NCI-H82 treated with DMSO at 0.1 percent for 48 hours (cell line): Measurements from ENCODE around the gene TYW1.
"Not testable (repeated sequence)": the region's sequence is repeated elsewhere in the genome, so short reads cannot be mapped to it uniquely, and the experiment has no call there.

Experiments
- DNase-seq: peaks from one replicate; lab custom pipeline; 2025; ENCODE audit not compliant: unreplicated experiment; lab: John Stamatoyannopoulos, UW

TYW1 gene

GRCh38 chr7:66996444-66997191 is at the start of gene TYW1:
TSS of gene TYW1 (plus strand) at chr7:66996833. CDS start at chr7:66996979, 146 bp downstream.
- DNase-seq, result peak; percentile 87

GRCh38 chr7:66948480-66949109 is 48.0 kb upstream of the TYW1 start:
- DNase-seq, result no peak

GRCh38 chr7:66950311-66950710 is 46.3 kb upstream of the TYW1 start:
- DNase-seq, result no peak

DNA sequence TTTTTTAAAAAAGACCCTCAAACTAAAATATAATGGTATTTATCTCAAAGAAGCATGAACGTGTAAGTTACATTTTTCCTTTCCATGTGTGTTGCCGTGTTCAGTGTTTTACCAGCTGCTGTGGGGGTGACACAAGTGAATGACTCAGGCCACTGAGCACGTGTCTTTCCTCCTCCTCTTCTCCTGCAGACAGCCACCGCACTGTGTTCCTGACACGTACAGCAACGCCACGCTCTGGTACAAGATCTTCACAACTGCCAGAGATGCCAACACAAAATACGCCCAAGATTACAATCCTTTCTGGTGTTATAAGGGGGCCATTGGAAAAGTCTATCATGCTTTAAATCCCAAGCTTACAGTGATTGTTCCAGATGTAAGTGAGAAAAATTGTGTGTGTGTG is 45.9 kb upstream of the TYW1 start:
- DNase-seq, result no peak

DNA sequence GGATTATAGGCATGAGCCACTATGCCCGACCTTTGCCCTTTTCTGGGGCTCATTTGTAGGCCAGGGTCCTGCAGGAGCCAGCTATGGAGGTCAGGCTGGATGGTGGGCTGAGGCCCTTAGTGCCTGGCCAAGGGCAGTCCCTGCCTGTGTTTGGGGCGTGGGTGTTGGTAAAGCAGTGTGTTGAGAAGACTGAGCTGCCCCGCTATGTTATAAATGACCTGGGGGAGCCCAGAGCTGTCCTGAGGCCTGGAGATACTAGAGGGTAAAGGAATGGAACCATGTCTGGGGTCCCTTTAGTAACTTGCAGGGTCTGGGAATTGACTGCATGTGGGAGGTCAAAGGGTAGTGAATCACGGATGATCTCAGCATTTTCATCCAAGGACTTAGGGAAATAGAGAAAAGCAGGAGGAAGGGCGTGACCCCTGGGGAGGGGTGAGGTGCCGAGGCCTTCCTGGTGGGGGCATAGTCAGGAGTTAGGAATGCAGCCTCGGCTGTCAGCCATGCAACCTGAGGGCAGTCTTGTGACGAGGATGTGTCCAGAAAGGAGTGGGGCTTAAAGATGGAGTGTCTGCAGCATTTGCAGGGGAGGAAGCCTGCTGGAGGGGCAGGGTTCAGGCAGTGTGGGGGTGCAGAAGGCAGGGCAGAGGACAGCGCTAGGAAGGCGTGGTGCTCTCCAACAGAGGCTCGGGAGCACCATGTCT is 44.1 kb upstream of the TYW1 start:
- no peak for DNase-seq

- DNase-seq, result no peak
These were observed 43.6 kb upstream of the TYW1 start for GRCh38 chr7:66953044-66953427.

DNA sequence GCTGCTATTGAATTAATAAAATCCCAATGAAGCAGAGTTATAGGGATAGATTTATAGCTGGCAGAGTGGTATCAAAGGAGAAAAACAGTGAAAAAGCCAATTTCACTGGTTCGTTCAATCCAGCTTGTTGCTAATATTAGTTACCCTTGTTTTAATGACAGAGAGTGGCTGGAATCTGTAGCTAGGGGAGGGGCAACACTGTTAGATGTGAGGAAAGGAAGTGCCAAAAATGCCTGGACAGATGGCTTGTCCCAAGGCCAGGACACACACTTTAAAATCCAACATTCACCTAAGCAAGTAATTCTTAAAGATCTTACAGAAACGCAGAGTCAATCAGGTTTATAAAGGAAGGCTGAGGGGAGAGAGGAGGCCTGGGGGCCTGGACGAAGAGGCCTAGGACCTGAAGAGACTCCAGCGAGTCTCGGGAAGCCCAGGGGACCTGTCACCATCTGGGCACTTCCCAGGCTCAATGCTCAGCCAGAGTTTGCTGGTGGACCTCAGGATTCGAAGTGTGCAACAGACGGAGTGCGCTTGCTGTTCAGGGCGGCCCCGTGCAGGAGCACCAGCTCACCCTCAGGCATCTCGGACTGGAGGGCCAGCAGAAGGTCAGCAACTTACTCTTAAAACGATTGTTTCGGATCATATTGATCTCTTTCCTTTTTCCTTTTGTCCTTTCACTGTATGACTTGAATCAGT is 38.9 kb upstream of the TYW1 start:
- no peak for DNase-seq

- no peak for DNase-seq
These were observed 37.9 kb upstream of the TYW1 start for GRCh38 chr7:66958538-66959350.

- DNase-seq, result no peak
These were observed 36.4 kb upstream of the TYW1 start for GRCh38 chr7:66960192-66960591.

- DNase-seq, result no peak
These were observed 35.5 kb upstream of the TYW1 start for GRCh38 chr7:66961096-66961495.

- DNase-seq, result no peak
These were observed 32.2 kb upstream of the TYW1 start for GRCh38 chr7:66964411-66964810.

- DNase-seq, result no peak
These were observed 29.6 kb upstream of the TYW1 start for GRCh38 chr7:66967029-66967428.

GRCh38 chr7:66969001-66969400 is 27.6 kb upstream of the TYW1 start:
- DNase-seq, result not testable (repeated sequence)

DNA sequence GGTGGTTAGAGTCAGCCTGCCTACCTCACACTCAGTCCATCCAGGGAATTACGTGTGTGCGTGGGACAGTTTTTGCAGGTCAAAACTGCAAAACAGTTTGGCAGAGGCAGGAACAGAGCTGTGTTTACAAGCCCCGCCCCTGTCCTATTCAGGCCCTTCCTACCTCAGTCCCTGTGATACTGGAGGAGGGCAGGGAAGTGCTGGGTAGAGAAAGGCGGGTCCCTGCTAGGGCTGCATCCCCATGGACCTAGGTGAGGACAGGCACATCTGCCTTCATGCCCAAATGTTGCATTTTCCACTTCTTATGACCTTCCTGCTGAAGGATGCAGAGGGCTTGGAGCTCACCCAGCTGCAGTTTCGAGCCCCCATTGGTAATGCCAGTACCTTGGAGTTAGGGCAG is 26.3 kb upstream of the TYW1 start:
- DNase-seq, result no peak

DNA sequence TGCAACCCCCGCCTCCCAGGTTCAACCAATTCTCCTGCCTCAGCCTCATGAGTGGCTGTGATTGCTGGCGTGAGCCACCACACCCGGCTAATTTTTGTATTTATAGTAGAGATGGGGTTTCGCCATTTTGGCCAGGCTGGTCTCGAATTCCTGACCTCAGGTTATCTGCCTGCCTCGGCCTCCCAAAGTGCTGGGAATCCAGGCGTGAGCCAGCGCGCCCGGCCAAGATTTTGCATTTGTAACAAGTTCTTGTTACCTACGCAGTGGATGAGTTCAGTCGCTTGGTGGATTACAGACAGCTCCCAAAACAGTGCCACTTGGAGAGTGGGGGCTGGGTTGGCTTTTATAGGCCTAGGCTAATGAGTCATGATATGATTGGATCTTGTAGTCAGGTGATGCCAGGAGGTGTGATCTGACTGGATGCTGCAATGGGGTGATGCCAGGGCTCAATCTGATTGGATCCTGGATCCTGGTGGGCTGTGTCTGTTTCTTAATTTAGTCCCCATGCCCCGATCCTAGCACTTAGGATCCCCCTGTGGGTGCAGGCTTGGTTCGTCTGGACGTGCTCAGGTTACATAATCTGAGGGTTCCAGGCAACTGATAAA is 21.5 kb upstream of the TYW1 start:
- peak; percentile 5 for DNase-seq

- DNase-seq, result not testable (repeated sequence)
These were observed 18.3 kb upstream of the TYW1 start for GRCh38 chr7:66978312-66978711.

- not testable (repeated sequence) for DNase-seq
These were observed 17.6 kb upstream of the TYW1 start for GRCh38 chr7:66979013-66979412.

DNA sequence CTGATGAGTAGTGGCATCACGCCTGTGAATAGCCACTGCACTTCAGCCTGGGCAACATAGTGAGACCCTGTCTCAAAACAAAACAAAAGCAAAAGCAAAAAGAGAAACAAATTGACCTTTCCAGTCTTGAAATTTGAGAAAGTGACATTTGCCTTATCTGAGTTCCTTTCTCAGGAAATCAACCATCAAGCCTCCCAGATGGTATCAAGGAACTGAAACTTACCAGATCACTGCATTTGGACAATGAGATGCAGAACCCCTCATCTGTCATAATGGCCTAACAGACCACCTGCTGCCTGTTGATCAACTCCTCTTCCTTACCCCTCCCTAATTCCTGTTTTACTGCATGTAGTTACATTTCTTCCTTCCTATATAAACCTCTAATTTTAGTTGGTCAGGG is 16.3 kb upstream of the TYW1 start:
- DNase-seq, result not testable (repeated sequence)

DNA sequence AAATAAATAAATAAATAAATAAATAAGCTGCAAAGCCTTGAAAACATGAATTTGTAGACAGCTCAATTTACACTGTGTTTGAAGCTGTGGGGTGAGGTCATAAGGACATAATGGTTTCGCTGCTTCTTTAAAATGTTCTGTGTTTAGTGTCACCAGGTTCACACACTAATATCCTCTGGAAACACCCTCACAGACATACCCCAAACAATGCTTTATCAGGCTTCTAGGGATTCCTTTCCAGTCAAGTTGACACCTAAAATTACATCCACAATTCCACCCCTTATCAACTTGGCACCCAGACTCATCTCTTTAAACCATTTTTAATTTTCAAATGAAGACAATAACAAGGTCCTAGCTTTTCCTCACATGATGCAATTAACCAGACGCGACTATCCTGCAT is 7.1 kb upstream of the TYW1 start:
- DNase-seq, result not testable (repeated sequence)

DNA sequence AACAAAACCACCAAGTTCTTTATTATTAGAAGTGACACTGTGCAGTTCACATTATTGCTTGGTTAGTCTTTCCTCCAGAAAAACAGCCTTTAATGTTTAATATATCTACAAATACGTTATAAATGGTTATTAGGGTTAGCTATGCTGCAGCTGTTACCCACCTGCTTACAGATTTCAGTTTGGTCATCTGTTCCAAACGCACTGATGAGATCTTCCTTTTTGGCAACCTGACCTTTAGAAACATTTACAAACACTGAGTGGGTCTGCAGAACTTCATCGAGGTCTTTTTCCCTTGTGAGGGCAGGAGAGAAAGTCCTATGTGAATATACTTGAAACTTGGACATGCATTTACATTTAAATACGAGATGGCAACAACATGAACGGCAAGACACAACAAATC is 2.6 kb upstream of the TYW1 start:
- DNase-seq, result not testable (repeated sequence)
